Kidney epithelial cell (primary cell): ENCODE measurements around the gene PPP2R5C. TPM values are rescaled to one million over a fixed set of nuclear protein-coding genes. Genes with fewer than 3 reads are reported as not detected.
"Not testable (repeated sequence)": the region's sequence is repeated elsewhere in the genome, so short reads cannot be mapped to it uniquely, and the experiment has no call there.

ENCODE experiments used
- DNase-seq: peaks from one replicate; pipeline ENCODE4 v3.0.0-alpha.2; 2010; ENCODE audit warnings: low read depth
- H3K27me3 ChIP-seq: 2 replicates; pipeline ENCODE4 v1.6.0; 2011; ENCODE audit warnings: low read length; ENCODE audit not compliant: control insufficient read depth, insufficient read depth
- H3K36me3 ChIP-seq: 2 replicates; pipeline ENCODE4 v1.5.1; 2011; ENCODE audit warnings: low read length; ENCODE audit not compliant: control insufficient read depth, insufficient read depth
- H3K4me3 ChIP-seq: 2 replicates; pipeline ENCODE4 v1.5.1; 2011; ENCODE audit warnings: low read depth, mild to moderate bottlenecking, control low read depth, low read length
- total RNA-seq: library from RNA; depleted of rRNA; stranded (reverse); fragments of >200 nt; gene quantifications from 2 replicates; pipeline ENCODE4 v1.2.3, GENCODE V29; 2015
- TF ChIP-seq, protein P1 (sequence below): IDR thresholded peaks from 2 replicates; pipeline ENCODE4 v1.5.1; 2011; ENCODE audit warnings: mild to moderate bottlenecking, moderate library complexity, low read length, control low read depth, inconsistent platforms; ENCODE audit not compliant: insufficient read depth, poor library complexity, severe bottlenecking

The PPP2R5C gene
- total RNA-seq, 1 donor from 2014 or later = 79.6 TPM

DNA sequence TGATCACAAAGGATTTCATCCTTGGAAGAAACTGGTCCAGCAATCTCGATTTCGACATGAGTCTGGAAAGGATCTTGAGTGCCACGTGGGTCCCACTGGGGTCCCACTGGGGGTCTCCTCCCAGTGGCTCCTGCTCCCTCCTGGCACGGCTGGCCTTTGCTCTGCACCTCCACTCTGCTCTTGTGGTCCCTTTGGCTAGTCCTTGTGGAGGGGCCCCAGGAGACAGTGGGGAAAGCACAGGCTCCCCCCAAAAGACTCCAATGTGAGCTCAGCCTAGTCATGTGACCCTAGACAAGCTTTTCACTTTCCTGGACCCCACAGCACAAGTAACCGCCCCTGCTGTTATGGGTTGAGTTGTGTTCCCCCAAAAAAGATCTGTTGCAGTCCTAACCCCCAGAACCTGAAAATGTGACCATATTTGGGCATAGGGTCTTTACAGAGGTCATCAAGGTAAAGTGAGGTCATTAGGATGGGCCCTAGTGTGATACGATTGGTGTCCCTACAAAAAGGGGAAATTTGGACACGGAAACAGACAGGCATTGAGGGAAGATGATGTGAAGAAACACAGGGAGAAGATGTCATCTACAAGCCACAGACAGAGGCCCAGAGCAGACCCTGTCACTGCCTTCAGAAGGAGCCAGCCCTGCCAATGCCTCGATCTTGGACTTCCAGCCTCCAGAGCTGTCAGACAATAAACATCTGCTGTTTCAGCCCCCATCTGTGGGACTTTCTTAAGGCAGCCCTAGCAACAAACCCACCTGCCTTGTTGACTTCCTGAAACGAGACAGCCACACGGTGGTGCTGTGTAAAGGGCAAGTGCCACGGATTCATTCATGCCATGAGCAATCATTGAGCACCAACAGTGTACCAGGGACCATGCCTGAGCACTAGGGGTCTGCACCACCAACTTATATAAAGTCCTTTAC, 23.8 kb upstream of the PPP2R5C start:
- DNase-seq = no peak
- TF ChIP-seq, protein P1, sequence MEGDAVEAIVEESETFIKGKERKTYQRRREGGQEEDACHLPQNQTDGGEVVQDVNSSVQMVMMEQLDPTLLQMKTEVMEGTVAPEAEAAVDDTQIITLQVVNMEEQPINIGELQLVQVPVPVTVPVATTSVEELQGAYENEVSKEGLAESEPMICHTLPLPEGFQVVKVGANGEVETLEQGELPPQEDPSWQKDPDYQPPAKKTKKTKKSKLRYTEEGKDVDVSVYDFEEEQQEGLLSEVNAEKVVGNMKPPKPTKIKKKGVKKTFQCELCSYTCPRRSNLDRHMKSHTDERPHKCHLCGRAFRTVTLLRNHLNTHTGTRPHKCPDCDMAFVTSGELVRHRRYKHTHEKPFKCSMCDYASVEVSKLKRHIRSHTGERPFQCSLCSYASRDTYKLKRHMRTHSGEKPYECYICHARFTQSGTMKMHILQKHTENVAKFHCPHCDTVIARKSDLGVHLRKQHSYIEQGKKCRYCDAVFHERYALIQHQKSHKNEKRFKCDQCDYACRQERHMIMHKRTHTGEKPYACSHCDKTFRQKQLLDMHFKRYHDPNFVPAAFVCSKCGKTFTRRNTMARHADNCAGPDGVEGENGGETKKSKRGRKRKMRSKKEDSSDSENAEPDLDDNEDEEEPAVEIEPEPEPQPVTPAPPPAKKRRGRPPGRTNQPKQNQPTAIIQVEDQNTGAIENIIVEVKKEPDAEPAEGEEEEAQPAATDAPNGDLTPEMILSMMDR = no peak
- Histone ChIP-seq H3K4me3 (no peak overlapping the region), H3K27me3 (peaks cover 2% of the 10 kb centered on the region), H3K36me3 (no peaks in the 10 kb centered on the region)

DNA sequence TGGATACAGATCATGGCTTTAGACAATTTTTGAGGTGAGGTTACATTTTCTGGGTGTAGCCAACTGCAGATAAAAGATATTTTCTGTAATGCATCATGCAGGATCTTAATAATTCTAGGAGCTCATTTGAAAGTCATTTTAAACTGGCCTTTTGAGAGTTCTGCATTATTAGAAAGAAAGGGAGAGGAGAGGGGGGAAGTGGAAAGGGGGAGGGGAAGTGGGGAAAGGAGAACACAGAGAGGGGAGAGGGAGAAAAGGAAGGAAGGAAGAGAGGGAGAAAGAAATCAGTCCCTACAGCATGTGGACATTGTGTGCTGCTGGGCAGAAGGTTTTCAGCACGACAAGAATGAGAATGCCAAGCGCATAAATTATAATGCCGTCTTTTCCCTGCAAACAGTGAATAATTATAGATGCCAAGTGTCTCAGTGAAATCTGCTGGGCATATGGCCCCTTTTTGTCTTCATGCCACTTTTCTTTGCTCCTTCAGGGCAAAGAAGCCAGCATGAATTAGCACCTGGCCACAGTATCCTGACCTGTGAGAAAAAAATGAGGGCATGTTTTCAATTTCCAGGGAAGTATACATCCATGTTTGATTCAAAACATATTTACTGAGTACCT, 22.7 kb upstream of the PPP2R5C start:
- peaks cover 2% of the 10 kb centered on the region for H3K27me3 ChIP-seq
- no peak overlapping the region for H3K4me3 ChIP-seq
- no peaks in the 10 kb centered on the region for H3K36me3 ChIP-seq
- TF ChIP-seq, protein P1 = no peak
- DNase-seq = no peak

DNA sequence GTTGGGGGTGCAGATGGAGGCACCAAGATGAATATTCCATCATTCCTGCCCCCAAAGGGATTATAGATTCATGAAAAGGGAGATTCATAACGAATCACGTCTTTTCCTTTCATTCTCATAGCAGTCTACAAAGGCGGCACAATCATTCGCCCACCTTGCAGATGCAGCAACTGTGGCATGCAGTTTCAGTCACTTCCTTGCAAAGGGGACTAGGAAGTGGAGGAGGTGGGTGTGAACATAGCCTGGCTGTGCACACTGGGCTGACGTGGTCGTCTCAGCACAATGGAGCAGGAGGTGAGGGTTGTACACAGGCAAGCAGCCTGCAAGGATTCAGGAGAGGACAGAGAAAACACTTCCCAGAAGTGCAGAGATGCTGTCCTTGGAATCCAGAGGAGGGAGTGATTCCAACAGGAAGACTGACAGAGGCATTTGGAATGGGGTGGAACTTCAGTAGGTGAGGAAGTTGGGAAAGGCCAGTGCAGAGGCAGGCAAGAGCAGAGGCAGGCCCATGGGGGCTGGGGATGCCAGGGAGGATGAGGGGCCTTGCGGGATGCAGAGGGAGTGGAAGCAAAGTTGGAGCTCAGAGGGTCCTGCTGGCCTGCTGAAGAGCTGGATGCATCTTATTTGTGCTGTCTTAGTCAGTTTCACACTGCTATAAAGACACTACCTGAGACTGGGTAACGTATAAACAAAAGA, 21.9 kb upstream of the PPP2R5C start:
- Histone ChIP-seq H3K36me3 (no peaks in the 10 kb centered on the region), H3K4me3 (no peak overlapping the region), H3K27me3 (peaks cover 2% of the 10 kb centered on the region)
- no peak for DNase-seq
- TF ChIP-seq, protein P1 = no peak

DNA sequence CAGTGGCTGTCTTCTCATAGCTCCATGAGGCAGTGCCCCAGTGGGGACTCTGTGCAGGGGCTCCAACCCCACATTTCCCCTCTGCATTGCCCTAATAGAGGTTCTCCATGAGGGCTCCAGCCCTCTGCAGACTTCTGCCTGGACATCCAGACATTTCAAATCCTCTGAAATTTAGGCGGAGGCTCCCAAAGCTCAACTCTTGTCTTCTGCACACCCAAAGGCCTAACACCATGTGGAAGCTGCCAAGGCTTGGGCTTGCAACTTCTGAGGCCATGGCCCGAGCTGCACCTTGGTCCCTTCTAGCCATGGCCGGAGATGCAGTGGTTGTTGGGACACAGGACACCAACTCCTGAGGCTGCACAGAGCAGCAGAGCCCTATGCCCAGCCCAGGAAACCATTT, 20.5 kb upstream of the PPP2R5C start:
- H3K4me3 ChIP-seq = no peak overlapping the region
- peaks cover 2% of the 10 kb centered on the region for H3K27me3 ChIP-seq
- TF ChIP-seq, protein P1 = no peak
- DNase-seq = no peak
- H3K36me3 ChIP-seq = no peaks in the 10 kb centered on the region

DNA sequence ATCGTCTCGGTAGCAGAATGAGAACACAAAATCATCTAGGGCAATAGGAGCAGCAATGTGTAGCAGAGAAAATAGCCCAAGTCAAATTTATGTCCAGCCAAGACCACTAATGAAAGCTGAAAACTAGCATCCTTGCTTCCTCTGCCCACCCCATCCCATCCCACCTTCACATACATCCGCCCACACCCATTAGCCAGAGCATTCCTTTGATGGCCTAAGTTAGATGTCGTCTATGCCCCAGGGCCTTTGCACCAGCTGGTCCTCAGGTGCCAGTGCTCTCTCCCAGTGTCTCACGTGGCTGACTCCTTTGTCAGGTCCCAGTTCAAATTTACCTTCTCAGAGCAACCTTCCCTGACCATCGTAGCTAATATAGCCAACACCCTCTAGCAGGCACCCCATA, 17.8 kb upstream of the PPP2R5C start:
- H3K36me3 ChIP-seq = no peaks in the 10 kb centered on the region
- H3K27me3 ChIP-seq = peaks cover 2% of the 10 kb centered on the region
- no peak for DNase-seq
- H3K4me3 ChIP-seq = no peak overlapping the region
- TF ChIP-seq, protein P1 = no peak

DNA sequence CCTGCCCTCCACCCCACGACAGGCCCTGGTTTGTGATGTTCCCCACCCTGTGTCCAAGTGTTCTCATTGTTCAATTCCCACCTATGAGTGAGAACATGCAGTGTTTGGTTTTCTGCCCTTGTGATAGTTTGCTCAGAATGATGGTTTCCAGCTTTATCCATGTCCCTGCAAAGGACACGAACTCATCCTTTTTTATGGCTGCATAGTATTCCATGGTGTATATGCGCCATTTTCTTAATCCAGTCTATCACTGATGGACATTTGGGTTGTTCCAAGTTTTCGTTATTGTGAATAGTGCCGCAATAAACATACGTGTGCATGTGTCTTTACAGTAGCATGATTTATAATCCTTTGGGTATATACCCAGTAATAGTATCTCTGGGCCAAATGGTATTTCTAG, 17.1 kb upstream of the PPP2R5C start:
- H3K27me3 ChIP-seq, DNase-seq, H3K36me3 ChIP-seq, H3K4me3 ChIP-seq: not testable (repeated sequence)

DNA sequence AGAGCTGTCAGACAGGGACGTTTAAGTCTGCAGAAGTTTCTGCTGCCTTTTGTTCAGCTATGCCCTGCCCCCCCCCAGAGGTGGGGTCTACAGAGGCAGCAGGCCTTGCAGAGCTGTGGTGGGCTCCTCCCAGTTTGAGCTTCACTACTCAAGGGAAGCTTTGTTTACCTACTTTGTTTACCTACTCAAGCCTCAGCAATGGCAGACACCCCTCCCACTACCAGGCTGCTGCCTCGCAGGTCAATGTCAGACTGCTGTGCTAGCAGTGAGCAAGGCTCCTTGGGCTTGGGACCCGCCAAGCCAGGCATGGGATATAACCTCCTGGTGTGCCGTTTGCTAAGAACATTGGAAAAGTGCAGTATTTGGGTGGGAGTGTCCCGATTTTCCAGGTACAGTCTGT, 11.8 kb upstream of the PPP2R5C start:
- not testable (repeated sequence) for H3K4me3 ChIP-seq, H3K36me3 ChIP-seq, H3K27me3 ChIP-seq, DNase-seq
